Stimulated activated CD4-positive, alpha-beta T cell treated with anti-CD3 and anti-CD28 coated beads, Interleukin-1b, Interleukin-23, amount 100 ng/mL, for 24 hours (primary cell): ENCODE data around the gene NABP1.

Experiments
- DNase-seq, 4 experiments: peaks; one replicate each; pipeline ENCODE4 v3.0.0-alpha.2; 2020; ENCODE audit warnings: low read depth in 4 of 4, low spot score in 1 of 4

Gene NABP1

DNA sequence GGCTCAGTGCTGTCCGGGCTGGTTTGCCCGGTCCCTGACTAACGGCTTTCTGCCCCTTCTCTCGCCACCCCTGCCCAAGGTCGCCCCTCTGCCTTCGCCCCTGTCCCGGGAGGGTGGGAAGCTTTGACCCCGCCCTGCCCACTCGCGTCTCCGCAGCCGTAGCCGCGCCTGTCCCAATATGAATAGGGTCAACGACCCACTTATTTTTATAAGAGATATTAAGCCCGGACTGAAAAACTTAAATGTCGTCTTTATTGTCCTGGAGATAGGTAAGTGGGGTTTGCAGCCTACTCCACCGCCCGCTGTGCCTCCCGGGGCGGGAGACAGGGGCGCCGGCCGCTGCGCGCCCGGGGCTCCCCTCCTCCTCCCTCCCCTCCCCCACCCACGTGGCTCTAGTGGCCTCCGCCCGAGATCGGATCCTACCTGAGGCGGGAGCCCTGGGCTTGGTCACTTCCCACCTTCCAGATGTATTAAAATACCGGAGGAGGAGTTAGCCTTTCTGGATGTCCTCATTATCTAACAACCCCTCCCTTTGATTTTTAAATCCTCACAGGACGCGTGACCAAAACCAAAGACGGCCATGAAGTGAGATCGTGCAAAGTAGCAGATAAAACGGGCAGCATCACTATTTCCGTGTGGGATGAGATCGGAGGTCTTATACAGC is 633 bp downstream of the NABP1 start:
- peak; percentile 41 to 69 (median 60) for DNase-seq

GRCh38 chr2:191679818-191680600 is 2.1 kb downstream of the NABP1 start:
- DNase-seq, result no peak

DNA sequence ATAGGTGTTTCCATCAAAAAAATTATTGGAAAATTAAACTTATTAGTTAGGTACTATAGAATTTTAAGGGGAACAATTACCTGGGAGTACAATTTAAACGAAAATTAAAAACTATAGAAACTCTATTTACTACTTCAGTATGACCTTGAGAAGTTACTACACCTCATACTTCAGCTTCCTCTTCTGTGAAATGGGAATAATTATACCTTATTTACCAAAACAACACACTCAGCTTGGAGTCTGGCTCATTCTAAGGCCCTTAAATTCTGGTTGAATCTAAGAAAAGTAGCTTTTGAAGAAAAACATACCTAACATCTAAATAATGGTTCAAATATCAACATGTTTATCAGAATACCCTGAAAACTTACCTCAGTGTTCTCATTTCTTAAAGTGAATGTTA is 2.7 kb downstream of the NABP1 start:
- no peak for DNase-seq

- no peak for DNase-seq
Measured at GRCh38 chr2:191682126-191682525, 4.2 kb downstream of the NABP1 start.

DNA sequence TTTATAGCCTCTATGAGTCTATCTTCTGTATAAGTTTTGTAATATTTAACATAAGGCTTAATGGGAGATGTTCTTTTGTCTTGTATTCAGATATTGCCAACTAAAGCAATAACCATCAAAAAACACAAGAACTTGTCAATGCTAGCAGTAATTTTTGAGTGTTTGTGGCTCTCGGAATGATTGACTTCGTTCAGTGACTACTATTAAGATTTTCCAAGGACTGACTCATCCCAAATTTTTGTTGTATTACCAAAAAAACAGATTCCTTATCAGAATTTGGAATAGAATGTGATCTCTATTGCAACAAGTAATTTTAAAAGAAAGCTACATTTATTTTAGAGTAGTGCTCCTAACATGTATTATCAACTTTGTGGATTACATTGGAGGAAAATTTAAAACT is 8.1 kb downstream of the NABP1 start:
- no peak for DNase-seq

DNA sequence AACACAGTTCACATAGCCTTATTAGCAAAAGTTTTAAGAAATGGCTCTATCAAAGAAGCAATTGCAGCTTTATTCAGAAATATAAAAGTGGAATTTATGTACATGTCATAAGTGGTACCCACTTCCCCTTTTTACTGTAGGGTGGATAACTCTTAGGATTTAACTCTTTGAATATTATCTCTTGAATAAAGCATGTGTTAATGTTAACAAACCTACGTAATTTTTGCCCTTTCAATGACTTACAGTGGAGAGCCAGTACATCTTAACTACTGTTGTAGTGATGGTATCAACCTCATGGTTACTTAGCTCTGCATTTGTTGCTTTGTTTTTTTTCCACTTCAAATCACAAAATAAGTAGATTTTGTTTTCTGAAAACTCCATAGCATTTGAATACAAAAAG is 8.8 kb downstream of the NABP1 start:
- DNase-seq, result no peak

- DNase-seq, result no peak
Measured at GRCh38 chr2:191687867-191688266, 9.9 kb downstream of the NABP1 start.

DNA sequence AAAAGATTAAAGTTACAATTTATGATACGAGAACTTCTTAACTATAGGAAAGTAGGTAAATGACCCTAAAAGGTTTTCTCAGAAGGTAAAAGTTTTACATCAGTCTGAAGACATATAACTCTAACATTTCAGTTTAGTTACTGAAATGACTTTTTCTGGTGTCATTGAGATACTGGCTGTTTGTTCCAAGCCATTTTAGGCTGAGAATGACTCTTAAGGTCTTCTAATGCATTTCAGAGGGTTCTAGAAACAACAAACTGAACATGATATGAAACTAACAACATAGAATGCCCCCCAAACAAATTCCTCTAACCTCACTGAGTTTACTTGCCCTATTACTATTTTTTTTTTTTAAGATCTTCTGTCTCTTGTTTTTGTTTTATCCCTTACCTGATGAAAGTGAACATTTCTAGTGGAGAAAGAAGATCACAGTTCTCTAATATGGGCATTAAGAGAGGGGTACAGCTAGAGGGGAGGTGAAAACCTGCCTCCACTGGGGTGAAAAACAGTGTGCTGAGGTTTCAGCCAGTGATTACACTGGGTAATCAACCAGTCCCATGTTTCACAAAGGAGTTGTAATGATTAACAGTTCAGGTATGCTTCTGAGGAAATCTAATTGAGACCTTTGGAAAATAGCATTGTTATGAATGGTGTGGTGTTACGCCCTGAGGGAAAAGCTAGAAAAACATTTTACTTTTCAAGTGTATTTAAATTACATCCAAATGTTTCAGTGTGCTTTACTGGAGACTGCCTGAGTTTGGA is 11.2 kb downstream of the NABP1 start:
- no peak for DNase-seq

GRCh38 chr2:191690327-191690726 is 12.4 kb downstream of the NABP1 start:
- no peak for DNase-seq

DNA sequence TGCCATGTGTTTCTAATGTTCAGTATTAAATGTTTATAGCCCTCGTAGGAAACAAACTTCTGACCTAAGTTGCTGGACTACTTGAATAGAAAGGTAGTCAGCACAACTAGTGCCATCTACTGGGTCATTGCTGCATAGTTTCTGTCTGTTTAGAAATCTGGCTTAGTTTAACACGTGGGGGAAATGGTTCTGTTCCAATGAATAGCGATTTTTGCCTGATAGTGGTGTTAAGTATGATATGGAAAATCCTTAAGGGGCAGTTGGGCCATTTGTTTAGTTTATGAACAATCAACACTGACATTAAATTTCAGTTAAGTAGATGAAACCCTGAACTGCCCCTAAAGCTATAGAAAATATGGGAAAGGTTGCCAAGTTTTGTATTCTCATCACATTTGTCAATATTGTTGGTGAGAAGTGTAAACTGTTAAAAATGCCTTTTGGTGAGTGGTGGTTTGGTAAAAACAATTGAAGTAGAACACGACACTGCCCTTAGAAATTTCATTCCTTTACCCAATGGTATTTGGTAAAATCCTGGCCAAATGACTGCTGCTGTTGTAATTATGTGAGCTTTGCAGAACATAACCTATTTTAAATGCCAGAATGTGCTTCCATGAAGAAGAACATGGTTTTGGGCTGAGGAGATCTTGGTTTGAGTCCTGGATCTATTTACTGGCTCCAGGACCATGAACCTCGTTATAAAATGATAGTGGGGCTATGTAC is 13.2 kb downstream of the NABP1 start:
- DNase-seq, result no peak

- DNase-seq, result no peak
Measured at GRCh38 chr2:191691898-191692297, 14.0 kb downstream of the NABP1 start.

GRCh38 chr2:191692502-191693115 is 14.7 kb downstream of the NABP1 start:
- no peak for DNase-seq

GRCh38 chr2:191693166-191693565 is 15.2 kb downstream of the NABP1 start:
- no peak for DNase-seq

- DNase-seq, result no peak
Measured at GRCh38 chr2:191693778-191694177, 15.8 kb downstream of the NABP1 start.

DNA sequence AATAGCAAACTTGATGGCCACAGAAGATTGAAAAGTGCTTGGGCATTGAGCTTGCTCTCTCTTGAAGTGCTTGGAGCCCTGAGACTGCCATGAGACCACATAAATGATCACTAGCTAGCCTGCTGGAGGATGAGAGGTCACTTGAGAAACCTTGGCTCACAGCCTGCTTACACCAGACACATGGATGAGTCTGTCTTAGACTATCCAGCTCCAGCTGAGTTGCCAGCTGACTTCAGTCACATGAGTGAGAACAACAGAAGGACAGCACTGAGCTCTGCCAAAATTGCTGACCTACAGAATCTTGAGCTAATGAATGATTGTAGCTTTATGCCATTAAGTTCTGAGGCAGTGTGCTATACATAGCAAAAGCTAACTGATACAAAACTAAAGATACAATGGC is 18.1 kb downstream of the NABP1 start:
- DNase-seq, result no peak

DNA sequence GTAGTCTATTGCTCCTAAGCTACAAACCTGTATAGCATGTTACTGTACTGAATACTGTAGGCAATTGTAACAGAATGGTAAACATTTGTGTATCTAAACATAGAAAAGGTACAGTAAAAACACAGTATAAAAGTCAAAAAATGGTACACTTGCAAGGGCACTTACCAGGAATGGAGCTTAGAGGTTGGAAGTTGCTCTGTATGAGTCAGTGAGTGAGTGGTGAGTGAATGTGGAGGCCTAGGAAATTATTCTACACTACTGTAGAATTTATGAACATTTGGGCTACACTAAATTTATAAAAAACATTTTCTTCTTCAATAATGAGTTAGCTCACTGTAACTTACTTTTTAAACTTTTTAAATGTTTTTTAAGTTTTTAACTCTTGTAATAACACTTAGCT is 19.0 kb downstream of the NABP1 start:
- no peak for DNase-seq

- no peak for DNase-seq
Measured at GRCh38 chr2:191697870-191698269, 19.9 kb downstream of the NABP1 start.

DNA sequence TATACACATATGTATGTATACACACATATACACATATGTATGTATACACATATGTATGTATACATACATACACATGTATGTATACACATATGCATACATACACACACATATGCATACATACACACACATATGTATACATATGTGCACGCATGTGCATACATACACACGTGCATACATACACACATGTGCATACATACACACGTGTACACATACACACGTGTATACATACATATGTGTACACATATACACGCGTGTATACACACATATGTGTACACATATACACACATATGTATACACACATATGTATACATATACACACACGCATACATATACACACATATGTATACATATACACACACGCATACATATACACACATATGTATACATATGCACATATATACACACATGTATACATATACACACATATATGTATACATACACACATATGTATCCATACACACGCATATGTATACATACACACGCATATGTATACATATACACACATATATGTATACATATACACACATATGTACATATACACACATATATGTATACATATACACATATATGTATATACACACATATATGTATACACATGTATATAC is 21.5 kb downstream of the NABP1 start:
- no peak for DNase-seq

- DNase-seq, result no peak
Measured at GRCh38 chr2:191701029-191701428, 23.1 kb downstream of the NABP1 start.

DNA sequence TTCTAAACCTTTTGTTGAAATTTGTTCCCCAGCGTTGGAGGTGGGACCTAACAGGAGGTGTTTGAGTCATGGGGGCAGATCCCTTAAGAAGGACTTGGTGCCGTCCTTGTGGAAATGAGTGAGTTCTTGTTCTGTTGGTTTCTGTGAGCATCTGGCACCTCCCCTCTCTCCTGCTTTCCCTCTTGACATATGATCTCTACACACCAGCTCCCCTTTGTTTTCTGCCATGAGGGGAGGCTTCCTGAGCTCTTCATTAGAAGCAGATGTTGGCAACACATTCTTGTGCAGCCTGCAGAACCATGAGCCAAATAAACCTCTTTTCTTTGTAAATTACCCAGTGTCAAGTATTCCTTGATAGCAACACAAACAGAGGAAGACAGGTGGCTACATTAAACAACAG is 23.8 kb downstream of the NABP1 start:
- DNase-seq, result no peak
